ENCODE results near the gene RELT.
A peak's percentile ranks its signal among the peaks of the same experiment; 100 is the strongest.

RELT gene

GRCh38 chr11:73411031-73411430, 34.8 kb downstream of the RELT start:
- peaks cover 0 to 43% (median 20%) of the 10 kb centered on the region in 5 donors for H3K36me3 ChIP-seq (ENCODE audit: control insufficient read depth in 5 of 5, insufficient read depth in 5 of 5, low read length in 5 of 5)
- no peak overlapping the region for H3K27ac ChIP-seq (ENCODE audit: low read depth, low read length)

GRCh38 chr11:73412308-73412707, 36.1 kb downstream of the RELT start:
- no peak overlapping the region for H3K4me3 ChIP-seq (ENCODE audit: low read depth in 1 of 5, low read length in 5 of 5)
- peaks cover 0 to 20% (median 14%) of the 10 kb centered on the region in 5 donors for H3K4me1 ChIP-seq (ENCODE audit: control insufficient read depth in 5 of 5, insufficient read depth in 5 of 5, low read length in 5 of 5)
- H3K9me3 ChIP-seq (ENCODE audit: control insufficient read depth in 5 of 5, low read length in 5 of 5) = no peaks in the 10 kb centered on the region
- peaks cover 0 to 32% (median 14%) of the 10 kb centered on the region in 5 donors for H3K36me3 ChIP-seq (ENCODE audit: control insufficient read depth in 5 of 5, insufficient read depth in 5 of 5, low read length in 5 of 5)
- no peak overlapping the region for H3K9ac ChIP-seq (ENCODE audit: low read length in 5 of 5)
- H3K27me3 ChIP-seq (ENCODE audit: control insufficient read depth in 5 of 5, insufficient read depth in 4 of 5, low read length in 5 of 5) = no peaks in the 10 kb centered on the region
- H3K27ac ChIP-seq (ENCODE audit: low read depth, low read length) = no peak overlapping the region

More at GRCh38 chr11:73411031-73411430, 34.8 kb downstream of the RELT start:
- Histone ChIP-seq H3K4me3 (ENCODE audit: low read depth in 1 of 5, low read length in 5 of 5) (no peak overlapping the region), H3K9me3 (ENCODE audit: control insufficient read depth in 5 of 5, low read length in 5 of 5) (no peaks in the 10 kb centered on the region), H3K27me3 (ENCODE audit: control insufficient read depth in 5 of 5, insufficient read depth in 4 of 5, low read length in 5 of 5) (no peaks in the 10 kb centered on the region), H3K9ac (ENCODE audit: low read length in 5 of 5) (no peak overlapping the region), H3K4me1 (ENCODE audit: control insufficient read depth in 5 of 5, insufficient read depth in 5 of 5, low read length in 5 of 5) (peaks cover 0 to 19% (median 14%) of the 10 kb centered on the region in 5 donors)

- no peaks in the 10 kb centered on the region for H3K9me3 ChIP-seq (ENCODE audit: control insufficient read depth in 5 of 5, low read length in 5 of 5)
- H3K4me1 ChIP-seq (ENCODE audit: control insufficient read depth in 5 of 5, insufficient read depth in 5 of 5, low read length in 5 of 5) = peaks cover 0 to 20% (median 14%) of the 10 kb centered on the region in 5 donors
- H3K27me3 ChIP-seq (ENCODE audit: control insufficient read depth in 5 of 5, insufficient read depth in 4 of 5, low read length in 5 of 5) = no peaks in the 10 kb centered on the region
- no peak overlapping the region for H3K27ac ChIP-seq (ENCODE audit: low read depth, low read length)
- no peak overlapping the region for H3K9ac ChIP-seq (ENCODE audit: low read length in 5 of 5)
- no peak overlapping the region for H3K4me3 ChIP-seq (ENCODE audit: low read depth in 1 of 5, low read length in 5 of 5)
- H3K36me3 ChIP-seq (ENCODE audit: control insufficient read depth in 5 of 5, insufficient read depth in 5 of 5, low read length in 5 of 5) = peaks cover 0 to 31% (median 13%) of the 10 kb centered on the region in 5 donors
Observed at GRCh38 chr11:73413256-73413655, 37.1 kb downstream of the RELT start.

GRCh38 chr11:73414977-73415651, 38.9 kb downstream of the RELT start:
- Histone ChIP-seq H3K4me3 (ENCODE audit: low read depth in 1 of 5, low read length in 5 of 5) (no peak overlapping the region), H3K27me3 (ENCODE audit: control insufficient read depth in 5 of 5, insufficient read depth in 4 of 5, low read length in 5 of 5) (no peaks in the 10 kb centered on the region), H3K9me3 (ENCODE audit: control insufficient read depth in 5 of 5, low read length in 5 of 5) (no peaks in the 10 kb centered on the region), H3K9ac (ENCODE audit: low read length in 5 of 5) (peak overlapping the region in 1 of 5 donors; percentile 16), H3K36me3 (ENCODE audit: control insufficient read depth in 5 of 5, insufficient read depth in 5 of 5, low read length in 5 of 5) (peaks cover 0 to 21% (median 8%) of the 10 kb centered on the region in 5 donors), H3K27ac (ENCODE audit: low read depth, low read length) (no peak overlapping the region), H3K4me1 (ENCODE audit: control insufficient read depth in 5 of 5, insufficient read depth in 5 of 5, low read length in 5 of 5) (peaks cover 0 to 20% (median 14%) of the 10 kb centered on the region in 5 donors)

- Histone ChIP-seq H3K9ac (ENCODE audit: low read length in 5 of 5) (no peak overlapping the region), H3K9me3 (ENCODE audit: control insufficient read depth in 5 of 5, low read length in 5 of 5) (no peaks in the 10 kb centered on the region), H3K4me3 (ENCODE audit: low read depth in 1 of 5, low read length in 5 of 5) (no peak overlapping the region), H3K27ac (ENCODE audit: low read depth, low read length) (no peak overlapping the region), H3K27me3 (ENCODE audit: control insufficient read depth in 5 of 5, insufficient read depth in 4 of 5, low read length in 5 of 5) (no peaks in the 10 kb centered on the region), H3K4me1 (ENCODE audit: control insufficient read depth in 5 of 5, insufficient read depth in 5 of 5, low read length in 5 of 5) (peaks cover 0 to 20% (median 14%) of the 10 kb centered on the region in 5 donors), H3K36me3 (ENCODE audit: control insufficient read depth in 5 of 5, insufficient read depth in 5 of 5, low read length in 5 of 5) (peaks cover 0 to 16% (median 8%) of the 10 kb centered on the region in 5 donors)
Observed at GRCh38 chr11:73415854-73416615, 39.8 kb downstream of the RELT start.

- no peak overlapping the region for H3K27ac ChIP-seq (ENCODE audit: low read depth, low read length)
- H3K4me1 ChIP-seq (ENCODE audit: control insufficient read depth in 5 of 5, insufficient read depth in 5 of 5, low read length in 5 of 5) = peaks cover 0 to 20% (median 14%) of the 10 kb centered on the region in 5 donors
- no peaks in the 10 kb centered on the region for H3K27me3 ChIP-seq (ENCODE audit: control insufficient read depth in 5 of 5, insufficient read depth in 4 of 5, low read length in 5 of 5)
- no peak overlapping the region for H3K4me3 ChIP-seq (ENCODE audit: low read depth in 1 of 5, low read length in 5 of 5)
- H3K36me3 ChIP-seq (ENCODE audit: control insufficient read depth in 5 of 5, insufficient read depth in 5 of 5, low read length in 5 of 5) = peaks cover 0 to 12% (median 8%) of the 10 kb centered on the region in 5 donors
- no peaks in the 10 kb centered on the region for H3K9me3 ChIP-seq (ENCODE audit: control insufficient read depth in 5 of 5, low read length in 5 of 5)
- H3K9ac ChIP-seq (ENCODE audit: low read length in 5 of 5) = no peak overlapping the region
Observed at GRCh38 chr11:73416786-73417185, 40.6 kb downstream of the RELT start.

- peaks cover 0 to 21% (median 7%) of the 10 kb centered on the region in 5 donors for H3K4me1 ChIP-seq (ENCODE audit: control insufficient read depth in 5 of 5, insufficient read depth in 5 of 5, low read length in 5 of 5)
- no peak overlapping the region for H3K9ac ChIP-seq (ENCODE audit: low read length in 5 of 5)
- H3K4me3 ChIP-seq (ENCODE audit: low read depth in 1 of 5, low read length in 5 of 5) = no peak overlapping the region
- H3K27me3 ChIP-seq (ENCODE audit: control insufficient read depth in 5 of 5, insufficient read depth in 4 of 5, low read length in 5 of 5) = no peaks in the 10 kb centered on the region
- peaks cover 0 to 12% (median 8%) of the 10 kb centered on the region in 5 donors for H3K36me3 ChIP-seq (ENCODE audit: control insufficient read depth in 5 of 5, insufficient read depth in 5 of 5, low read length in 5 of 5)
- H3K9me3 ChIP-seq (ENCODE audit: control insufficient read depth in 5 of 5, low read length in 5 of 5) = no peaks in the 10 kb centered on the region
- H3K27ac ChIP-seq (ENCODE audit: low read depth, low read length) = no peak overlapping the region
Observed at GRCh38 chr11:73420136-73420535, 43.9 kb downstream of the RELT start.

- Histone ChIP-seq H3K27ac (ENCODE audit: low read depth, low read length) (no peak overlapping the region), H3K9me3 (ENCODE audit: control insufficient read depth in 5 of 5, low read length in 5 of 5) (no peaks in the 10 kb centered on the region), H3K27me3 (ENCODE audit: control insufficient read depth in 5 of 5, insufficient read depth in 4 of 5, low read length in 5 of 5) (no peaks in the 10 kb centered on the region), H3K4me3 (ENCODE audit: low read depth in 1 of 5, low read length in 5 of 5) (no peak overlapping the region), H3K9ac (ENCODE audit: low read length in 5 of 5) (no peak overlapping the region), H3K36me3 (ENCODE audit: control insufficient read depth in 5 of 5, insufficient read depth in 5 of 5, low read length in 5 of 5) (peaks cover 0 to 10% (median 8%) of the 10 kb centered on the region in 5 donors), H3K4me1 (ENCODE audit: control insufficient read depth in 5 of 5, insufficient read depth in 5 of 5, low read length in 5 of 5) (peaks cover 0 to 22% (median 4%) of the 10 kb centered on the region in 5 donors)
Observed at GRCh38 chr11:73422886-73423285, 46.7 kb downstream of the RELT start.

GRCh38 chr11:73423506-73423905, 47.3 kb downstream of the RELT start:
- H3K27ac ChIP-seq (ENCODE audit: low read depth, low read length) = no peak overlapping the region
- H3K9ac ChIP-seq (ENCODE audit: low read length in 5 of 5) = no peak overlapping the region
- no peaks in the 10 kb centered on the region for H3K27me3 ChIP-seq (ENCODE audit: control insufficient read depth in 5 of 5, insufficient read depth in 4 of 5, low read length in 5 of 5)
- no peaks in the 10 kb centered on the region for H3K9me3 ChIP-seq (ENCODE audit: control insufficient read depth in 5 of 5, low read length in 5 of 5)
- peaks cover 0 to 22% (median 4%) of the 10 kb centered on the region in 5 donors for H3K4me1 ChIP-seq (ENCODE audit: control insufficient read depth in 5 of 5, insufficient read depth in 5 of 5, low read length in 5 of 5)
- peaks cover 0 to 5% (median 4%) of the 10 kb centered on the region in 5 donors for H3K36me3 ChIP-seq (ENCODE audit: control insufficient read depth in 5 of 5, insufficient read depth in 5 of 5, low read length in 5 of 5)
- H3K4me3 ChIP-seq (ENCODE audit: low read depth in 1 of 5, low read length in 5 of 5) = no peak overlapping the region

- H3K36me3 ChIP-seq (ENCODE audit: control insufficient read depth in 5 of 5, insufficient read depth in 5 of 5, low read length in 5 of 5) = peaks cover 0 to 5% (median 0%) of the 10 kb centered on the region in 5 donors
- no peak overlapping the region for H3K9ac ChIP-seq (ENCODE audit: low read length in 5 of 5)
- H3K9me3 ChIP-seq (ENCODE audit: control insufficient read depth in 5 of 5, low read length in 5 of 5) = no peaks in the 10 kb centered on the region
- no peak overlapping the region for H3K27ac ChIP-seq (ENCODE audit: low read depth, low read length)
- peaks cover 0 to 22% (median 4%) of the 10 kb centered on the region in 5 donors for H3K4me1 ChIP-seq (ENCODE audit: control insufficient read depth in 5 of 5, insufficient read depth in 5 of 5, low read length in 5 of 5)
- H3K4me3 ChIP-seq (ENCODE audit: low read depth in 1 of 5, low read length in 5 of 5) = no peak overlapping the region
- no peaks in the 10 kb centered on the region for H3K27me3 ChIP-seq (ENCODE audit: control insufficient read depth in 5 of 5, insufficient read depth in 4 of 5, low read length in 5 of 5)
Observed at GRCh38 chr11:73425108-73425507, 48.9 kb downstream of the RELT start.
